Activated CD8-positive, alpha-beta memory T cell treated with anti-CD3 and anti-CD28 coated beads for 24 hours (primary cell): ENCODE results near the gene PPIB.
"Not testable (repeated sequence)": the region's sequence is repeated elsewhere in the genome, so short reads cannot be mapped to it uniquely, and the experiment has no call there.

Source experiments
- DNase-seq: peaks from one replicate; pipeline ENCODE4 v3.0.0-alpha.2; 2020

Gene PPIB

DNA sequence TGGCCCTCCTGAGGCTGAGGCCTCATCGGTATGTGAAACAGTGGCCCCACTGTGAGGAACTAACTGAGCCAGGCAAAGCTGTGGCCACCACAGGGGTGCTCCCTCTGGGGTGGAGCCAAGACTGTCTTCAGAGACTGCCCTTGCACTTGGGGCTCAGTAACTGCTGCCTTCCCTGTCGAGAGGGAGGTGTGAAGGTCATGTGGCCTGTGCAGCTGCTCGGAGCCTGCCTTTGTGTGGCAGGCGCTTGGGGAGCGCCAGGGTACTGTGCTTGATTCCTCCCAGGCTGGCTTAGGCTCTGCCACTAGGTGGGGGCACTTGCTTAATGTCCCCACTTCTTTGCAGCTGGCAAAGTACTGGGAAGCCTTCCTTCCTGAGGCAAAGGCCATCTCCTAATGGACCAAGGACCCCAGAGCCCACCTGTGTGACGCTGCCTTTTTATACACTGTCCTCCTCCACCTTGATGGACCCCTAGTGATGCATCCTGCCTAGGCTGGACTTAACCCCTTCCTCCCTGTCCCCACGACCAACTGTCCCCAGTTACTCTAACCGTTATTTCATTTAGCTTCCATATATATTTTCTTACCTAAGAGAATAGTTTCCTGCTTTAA is 25.5 kb downstream of the PPIB start:
- no peak for DNase-seq

DNA sequence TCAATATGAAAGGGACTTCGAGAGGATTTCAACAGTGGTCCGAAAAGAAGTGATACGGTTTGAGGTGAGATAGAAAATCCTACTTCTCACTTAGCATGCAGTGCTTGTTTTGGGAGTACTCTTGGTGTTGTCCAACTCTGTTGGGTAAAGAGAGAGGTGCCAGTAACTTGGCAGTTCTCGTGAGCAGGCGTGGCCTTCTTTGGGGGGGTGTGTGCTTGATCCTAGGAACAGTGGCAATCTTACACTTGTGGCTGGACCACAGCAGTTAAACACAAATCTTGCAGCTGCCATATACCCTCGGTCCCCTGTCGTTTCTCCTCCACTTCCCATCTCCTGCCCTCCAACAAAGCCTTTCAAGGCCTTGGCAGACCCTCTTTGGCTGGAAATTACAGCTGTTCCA is 26.5 kb downstream of the PPIB start:
- DNase-seq, result no peak

DNA sequence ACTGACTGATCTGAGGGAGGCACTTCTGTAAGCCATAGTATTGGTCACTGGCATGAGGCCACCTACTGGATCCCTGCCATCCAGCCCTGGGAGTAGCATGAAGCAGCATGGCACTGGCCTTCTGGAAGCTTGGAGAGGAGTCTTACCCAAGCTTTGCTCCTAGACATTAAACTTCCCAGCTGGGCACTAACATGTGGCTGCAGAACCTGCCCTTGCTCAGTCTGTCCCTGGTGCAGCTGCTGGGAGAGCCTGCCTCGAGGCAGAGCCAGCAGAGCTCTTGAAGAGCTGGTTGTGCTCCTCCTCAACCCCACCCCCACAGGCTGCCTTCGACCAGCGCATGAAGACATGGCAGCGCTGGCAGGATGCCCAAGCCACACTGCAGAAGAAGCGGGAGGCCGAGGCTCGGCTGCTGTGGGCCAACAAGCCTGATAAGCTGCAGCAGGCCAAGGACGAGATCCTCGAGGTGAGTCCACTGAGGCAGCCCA is 28.4 kb downstream of the PPIB start:
- no peak for DNase-seq

DNA sequence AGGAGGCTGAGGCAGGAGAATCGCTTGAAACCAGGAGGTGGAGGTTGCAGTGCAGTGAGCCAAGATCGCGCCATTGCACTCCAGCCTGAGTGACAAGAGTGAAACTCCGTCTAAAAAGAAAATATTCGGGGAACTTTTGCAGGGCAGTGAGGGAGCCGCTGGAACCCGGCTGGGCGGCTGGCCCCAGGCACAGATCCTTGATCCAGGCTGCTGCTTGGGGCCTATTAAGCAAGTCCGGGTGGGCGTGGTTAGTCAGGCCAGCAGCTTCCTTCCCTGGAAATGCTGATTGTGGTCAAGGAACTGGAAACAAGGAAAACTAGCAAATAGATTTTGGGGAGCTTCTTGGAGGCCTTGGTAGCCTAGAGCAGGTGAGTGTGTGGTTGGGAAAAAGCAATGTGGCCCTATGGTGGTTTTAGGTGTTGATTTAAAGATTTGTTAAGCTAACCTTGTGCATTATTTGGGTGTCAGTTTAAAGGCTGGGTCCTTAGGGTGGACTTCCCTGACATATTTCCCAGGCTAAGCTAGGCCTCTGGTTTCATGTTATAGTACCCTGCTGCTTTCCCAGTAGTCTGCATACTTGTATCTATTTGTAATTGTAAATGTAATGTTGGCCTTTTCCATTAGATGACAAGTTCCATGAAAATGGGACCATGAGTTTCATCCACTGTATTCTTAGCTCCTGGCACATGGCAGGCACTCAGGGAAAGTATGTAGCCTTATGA is 29.0 kb downstream of the PPIB start:
- no peak for DNase-seq

DNA sequence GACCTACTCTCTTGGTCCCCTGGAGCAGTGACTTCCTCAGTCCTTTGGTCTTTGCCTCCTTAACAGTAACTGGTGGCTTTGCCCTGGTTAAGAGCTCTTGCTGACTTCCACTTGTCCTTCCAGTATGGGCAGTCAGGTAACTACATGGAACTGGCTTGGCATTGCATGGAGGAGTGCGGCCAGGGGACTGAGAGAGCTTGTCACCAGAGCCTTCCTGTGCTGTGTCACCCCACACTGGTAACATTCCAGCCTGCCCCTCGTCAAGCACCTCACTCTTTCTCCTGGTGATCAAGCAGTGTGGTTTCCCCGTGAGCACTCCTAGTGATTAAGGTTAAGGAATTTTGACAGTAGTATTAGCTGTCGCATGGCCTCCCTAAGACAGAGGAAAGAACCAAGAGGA is 30.6 kb downstream of the PPIB start:
- DNase-seq, result no peak

DNA sequence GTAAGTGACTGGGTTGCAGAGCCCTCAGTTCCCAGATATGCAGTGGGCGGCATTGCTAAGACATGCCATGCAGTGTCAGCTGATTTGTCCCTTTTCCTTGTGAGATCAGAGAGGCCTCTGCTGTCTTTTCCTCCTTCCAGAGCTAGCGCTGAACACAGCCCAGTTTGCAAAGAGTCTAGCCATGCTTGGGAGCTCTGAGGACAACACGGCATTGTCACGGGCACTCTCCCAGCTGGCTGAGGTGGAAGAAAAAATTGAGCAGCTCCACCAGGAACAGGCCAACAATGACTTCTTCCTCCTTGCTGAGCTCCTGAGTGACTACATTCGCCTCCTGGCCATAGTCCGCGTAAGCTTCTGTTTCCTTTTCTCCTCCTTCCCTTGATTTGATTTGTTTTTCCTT is 31.3 kb downstream of the PPIB start:
- DNase-seq, result no peak

DNA sequence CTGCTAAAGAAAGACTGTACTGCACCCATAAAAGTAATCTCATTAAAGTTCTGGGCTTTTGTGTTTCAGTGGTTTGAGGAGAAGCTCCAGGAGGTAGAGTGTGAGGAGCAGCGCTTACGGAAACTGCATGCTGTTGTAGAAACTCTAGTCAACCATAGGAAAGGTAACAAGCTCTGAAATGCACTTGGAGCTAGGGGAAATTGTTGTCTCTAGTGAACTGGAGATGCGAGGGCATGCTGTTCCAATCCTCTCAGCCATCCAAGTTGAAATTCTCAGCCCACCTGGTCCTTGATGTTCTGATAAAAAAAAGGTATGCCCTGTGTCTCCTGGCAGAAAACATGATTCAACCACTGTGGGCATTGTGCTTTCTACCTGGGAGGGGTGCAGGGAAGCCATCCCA is 32.7 kb downstream of the PPIB start:
- DNase-seq, result no peak

DNA sequence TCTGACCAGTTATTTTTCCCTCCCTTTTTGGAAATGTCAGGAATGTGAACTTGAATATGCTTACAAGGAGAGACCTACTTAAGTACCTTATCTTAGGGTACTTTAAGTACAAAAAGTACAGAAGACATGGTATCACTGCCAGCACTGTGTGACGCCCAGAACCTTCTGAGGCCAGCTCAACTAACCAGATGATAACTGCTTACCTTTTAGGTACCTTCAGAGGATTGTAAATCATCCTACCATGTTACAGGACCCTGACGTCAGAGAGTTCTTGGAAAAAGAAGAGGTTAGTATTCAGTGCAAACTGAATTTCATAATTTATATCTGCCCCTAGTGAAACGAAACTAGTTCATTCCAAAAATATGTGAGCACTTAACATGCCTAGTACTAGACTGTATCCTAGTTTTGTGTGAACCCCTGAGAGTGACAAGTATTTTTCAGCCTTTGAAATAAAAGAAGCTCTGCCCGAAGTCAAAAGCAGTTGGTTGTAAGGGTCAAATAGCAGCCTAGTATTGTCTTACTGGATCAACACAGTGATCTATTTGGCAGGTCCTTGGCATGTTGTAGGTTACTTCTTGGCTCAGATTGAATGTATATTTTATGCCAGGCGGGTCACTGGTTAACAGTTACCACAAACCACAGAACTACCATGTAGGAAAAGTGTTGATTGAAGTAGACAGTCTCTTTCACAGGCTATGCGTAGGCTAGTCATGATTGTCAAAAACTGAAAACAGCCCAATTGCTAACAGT is 35.1 kb downstream of the PPIB start:
- DNase-seq, result no peak

DNA sequence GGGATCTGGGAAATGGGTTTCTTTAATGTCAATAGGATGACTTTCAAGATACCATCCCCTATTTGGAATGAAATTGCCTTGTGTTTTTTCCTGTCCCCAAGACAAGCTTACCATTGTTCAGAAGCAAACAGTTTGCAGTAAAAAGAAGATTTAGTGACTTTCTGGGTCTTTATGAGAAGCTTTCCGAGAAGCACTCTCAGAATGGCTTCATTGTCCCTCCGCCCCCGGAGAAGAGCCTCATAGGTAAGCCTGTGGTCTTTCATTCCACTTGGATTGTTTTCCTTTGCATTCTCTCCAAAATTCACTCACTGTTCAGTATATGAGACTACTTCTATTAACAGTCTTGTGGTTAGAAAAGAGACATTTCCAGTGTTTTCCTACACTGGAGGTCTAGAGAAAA is 36.8 kb downstream of the PPIB start:
- DNase-seq, result no peak

DNA sequence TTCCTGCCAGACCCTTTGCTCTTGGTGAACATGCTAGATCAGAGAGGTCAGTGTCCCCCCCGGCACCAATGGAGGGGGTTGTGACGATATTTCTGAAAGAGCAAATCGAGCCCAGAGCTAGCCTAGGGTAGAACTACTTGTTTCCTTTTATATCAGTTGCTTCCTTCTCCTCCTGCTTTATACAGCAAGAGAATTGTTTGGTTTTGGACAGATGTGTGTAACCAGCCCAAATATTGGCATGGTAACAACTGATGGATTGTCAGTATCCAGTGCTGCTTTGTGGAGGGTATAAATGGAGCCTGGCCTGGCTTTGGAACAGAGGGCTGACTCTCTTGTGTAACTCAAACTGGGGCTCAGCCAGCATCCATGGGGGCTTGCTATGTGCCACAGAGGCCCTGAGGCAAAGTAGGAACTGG is 39.9 kb downstream of the PPIB start:
- DNase-seq, result no peak

DNA sequence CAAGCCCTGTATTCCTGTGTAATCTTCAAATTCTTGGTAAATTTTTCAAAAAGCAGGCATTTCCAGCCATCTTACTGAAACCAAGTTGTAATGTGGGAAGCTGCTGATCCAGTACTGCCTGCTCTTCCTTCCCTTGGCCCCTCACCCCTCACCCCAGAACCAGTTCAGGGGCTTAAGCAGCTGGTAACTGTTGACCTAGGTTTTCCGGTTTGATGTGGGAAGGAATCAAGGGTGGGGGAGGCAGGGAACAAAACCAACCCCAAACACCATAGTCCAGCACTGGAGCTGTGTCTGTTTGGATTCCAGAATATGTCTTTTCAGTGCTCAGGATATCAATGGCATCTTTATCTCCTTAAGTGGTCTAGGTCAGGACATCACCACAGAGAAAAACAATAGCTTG is 40.4 kb downstream of the PPIB start:
- no peak for DNase-seq

DNA sequence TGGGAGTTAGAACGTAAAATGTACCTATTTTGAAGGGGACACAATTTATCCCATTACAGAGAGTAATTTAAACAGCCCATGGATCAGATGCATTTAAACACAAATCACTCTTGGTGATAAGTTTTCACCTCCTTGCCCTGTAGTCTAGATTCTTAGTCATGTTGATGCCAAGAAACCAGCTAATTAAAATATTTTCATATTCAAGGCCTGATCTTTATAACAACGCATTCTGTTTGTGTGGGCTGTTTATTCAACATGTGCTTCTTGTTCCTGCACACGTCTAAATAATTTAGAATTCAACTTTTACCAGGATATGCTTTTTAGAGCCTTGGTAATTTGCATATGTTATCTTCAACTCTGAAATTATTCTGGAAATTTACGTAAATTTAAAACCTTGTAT is 41.2 kb downstream of the PPIB start:
- no peak for DNase-seq

DNA sequence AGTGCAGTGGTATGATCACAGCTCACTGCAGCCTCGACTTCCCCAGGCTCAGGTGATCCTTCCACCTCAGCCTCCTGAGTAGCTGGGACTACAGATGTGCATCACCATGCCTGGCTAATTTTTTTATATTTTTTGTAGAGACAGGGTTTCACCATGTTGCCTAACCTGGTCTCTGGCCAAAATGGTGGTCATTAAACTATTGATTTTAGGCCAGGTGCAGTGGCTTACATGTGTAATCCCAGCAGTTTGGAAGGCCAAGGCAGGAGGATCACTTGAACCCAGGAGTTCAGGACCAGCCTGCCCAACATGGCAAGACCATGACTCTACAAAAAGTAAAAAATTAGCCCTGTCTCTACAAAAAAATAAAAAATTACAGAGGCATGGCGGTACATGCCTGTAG is 42.5 kb downstream of the PPIB start:
- DNase-seq, result not testable (repeated sequence)

DNA sequence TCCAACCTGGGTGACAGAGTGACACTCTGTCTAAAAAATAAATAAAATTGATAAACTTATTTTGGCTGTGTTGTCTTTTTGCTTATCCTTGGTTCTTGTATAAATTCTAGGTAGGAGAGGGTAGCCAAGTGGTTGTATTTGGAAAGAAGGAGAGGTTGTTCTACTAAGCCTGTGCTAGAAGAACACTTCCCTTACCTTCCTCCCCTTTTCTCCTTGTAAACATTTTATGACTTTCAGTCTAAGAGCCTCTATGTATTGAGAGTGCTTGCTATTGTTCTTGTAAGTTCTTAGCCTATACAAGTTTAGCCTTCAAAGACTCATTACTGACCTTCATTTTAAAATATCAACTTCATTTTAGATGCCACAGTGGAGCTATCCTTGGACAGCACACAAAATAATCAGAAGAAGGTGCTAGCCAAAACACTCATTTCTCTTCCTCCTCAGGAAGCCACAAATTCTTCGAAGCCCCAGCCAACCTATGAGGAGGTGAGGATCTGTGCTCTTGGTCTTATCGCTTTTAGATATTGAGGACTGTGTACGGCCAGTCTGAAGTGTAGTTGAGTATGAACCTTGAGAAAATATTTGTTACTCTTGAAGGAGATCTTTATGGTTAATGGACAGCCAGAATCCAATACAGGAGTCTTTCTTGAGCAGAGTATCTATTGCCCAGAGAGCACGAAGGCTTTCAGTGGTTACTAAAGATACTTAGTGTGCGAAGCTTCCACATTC is 44.9 kb downstream of the PPIB start:
- no peak for DNase-seq

DNA sequence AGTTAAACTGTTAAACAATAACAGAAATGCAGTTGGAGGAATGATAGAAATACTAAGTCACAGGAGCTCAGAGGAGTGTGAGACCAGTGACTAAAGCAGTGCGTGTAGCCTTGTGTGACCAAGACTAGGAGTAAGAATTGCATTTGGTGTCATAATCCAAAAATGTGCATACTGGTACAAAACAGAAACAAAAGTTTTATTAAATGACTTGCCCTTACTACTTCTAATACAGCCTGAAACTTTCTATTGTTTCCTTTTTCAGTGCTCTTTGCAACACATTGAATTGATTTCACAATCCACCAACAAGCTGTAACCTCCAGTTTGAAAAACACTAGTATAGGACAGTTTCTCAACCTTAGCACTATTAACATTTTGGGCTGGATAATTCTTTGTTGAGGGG is 49.9 kb downstream of the PPIB start:
- DNase-seq, result no peak

DNA sequence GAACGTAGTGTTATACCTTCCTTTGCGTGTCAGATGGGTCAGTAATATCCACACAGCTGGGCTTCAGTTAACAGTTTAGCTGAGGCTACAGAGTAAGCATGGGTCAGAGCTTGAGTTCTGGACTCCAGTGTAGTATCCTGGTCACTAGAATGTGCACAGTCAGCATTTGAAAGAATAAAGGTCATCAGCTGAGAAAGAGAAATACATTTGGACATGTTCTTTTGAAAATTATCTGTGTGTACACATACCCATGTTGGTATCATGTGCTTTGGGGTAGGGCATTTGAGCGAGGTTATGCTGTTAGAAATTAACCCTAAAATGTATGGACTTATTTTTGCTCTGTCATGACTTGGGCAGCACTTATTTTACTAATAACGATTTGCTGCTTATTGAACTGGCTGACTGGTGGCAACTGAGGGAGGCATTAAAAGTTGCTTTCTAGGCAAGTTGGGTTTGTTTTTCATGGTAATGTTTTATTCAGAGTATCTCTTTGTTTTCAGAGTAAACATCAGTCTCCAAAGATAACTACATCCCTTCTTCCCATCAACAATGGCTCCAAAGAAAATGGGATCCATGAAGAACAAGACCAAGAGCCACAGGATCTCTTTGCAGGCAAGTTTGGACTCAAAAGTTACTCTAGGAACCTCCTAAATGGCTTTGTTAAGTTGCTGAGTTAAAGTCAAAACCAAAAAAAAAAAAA is 50.6 kb downstream of the PPIB start:
- DNase-seq, result no peak

DNA sequence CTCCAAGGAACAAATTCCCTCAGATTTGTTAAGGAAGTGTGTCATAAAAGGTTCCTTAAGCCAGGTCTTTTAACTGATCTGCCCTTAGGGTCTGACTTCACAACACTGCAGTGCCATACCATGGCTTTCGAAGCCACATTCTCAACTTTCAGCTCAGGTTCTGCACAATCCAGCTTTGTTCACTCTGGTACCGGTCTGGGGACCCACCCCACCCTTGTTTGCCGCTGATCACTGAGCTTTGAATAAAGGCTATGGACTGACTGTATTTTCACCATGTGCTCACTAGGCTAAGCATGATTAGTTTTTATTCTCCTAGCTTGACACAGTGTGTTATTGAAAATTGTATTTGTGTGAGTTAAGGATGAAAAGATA is 51.2 kb downstream of the PPIB start:
- no peak for DNase-seq

DNA sequence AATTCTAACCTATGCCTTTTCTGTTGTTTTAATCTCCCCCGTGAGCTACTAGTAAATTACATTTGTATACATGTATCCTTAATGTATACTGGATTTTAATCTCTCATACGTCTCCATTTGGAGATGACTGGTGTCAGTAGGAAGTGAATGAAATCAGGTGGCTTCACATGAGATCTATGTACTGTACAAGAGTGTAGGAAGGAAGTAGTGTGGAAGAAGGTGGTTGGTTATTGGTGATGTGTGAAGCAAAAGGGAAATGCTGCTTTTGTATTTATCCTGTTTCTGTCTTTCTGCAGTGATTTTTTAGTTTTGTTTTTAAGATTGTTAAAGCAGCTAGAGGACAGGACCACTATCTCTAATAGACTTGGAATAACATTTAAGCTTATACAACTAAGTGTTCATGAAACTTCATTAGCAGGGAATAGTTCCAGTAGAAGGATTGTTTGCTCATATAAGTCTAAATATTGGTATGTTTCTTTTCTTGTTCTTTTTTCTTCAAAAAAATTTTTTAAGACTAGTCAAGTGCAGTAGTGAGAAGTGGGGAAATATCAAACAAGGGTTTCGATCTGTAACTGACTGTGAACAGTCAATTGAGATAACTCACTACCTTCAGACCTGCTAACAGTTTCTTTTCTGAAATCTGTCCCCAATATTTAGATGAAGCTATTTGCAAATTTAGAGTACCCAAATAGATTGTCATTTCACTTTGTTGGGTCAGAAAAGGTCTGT is 51.7 kb downstream of the PPIB start:
- no peak for DNase-seq

DNA sequence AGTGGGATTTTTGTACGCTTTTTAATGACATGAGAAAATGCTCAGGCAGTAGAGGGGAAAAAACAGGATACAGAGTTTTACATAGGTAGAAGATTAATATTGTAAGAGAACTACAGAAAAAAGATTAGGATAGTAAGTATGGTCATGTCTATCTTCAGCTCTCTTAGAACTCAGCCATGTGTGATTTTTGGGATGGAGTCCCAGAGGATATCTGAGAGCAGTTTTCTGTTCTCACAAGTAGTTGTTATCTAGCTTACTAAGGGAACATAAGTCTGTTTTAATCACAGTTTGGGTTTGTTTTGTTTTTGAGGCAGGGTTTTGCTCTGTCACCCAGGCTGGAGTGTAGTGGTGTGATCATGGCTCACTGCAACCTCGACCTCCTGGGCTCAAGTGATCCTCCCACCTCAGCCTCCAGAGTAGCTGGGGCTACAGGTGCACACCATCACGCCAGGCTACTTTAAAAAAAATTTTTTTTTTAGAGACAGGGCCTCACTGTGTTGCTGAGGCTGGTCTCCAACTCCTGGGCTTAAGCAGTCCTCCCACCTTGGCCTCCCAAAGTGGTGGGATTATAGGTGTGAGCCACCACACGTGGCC is 52.6 kb downstream of the PPIB start:
- not testable (repeated sequence) for DNase-seq

DNA sequence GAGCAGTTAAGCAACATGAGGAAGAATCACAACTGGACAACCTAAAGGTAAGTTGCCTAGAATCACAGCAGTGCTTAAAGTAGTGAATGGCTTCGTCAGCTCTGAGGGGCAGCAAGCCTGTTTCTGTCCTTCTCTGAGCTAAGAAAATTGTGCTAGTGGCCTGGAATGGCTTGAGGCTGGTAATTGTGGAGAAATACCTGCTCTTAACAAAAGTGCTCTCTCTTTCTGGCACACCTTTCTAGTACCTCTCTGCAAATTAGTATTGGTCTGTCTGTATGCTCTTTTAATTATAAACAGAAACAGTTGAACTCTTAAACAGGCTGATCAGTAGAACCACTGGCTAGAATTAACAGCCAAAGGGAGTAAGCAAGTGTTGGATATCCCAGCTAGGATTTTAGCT is 55.5 kb downstream of the PPIB start:
- no peak for DNase-seq
